GM12865 (cell line): Measurements from ENCODE around the gene EPG5.

Experiments used
- DNase-seq: peaks from one replicate; pipeline ENCODE4 v3.0.0; 2010; ENCODE audit warnings: low read depth
- H3K4me3 ChIP-seq: 2 replicates; pipeline ENCODE4 v1.5.1; 2011; ENCODE audit warnings: mild to moderate bottlenecking, low read depth, low read length, control low read depth
- CTCF ChIP-seq: IDR thresholded peaks from 2 replicates; pipeline ENCODE4 v1.5.1; 2011; ENCODE audit warnings: low read length, control low read depth, low read depth, inconsistent platforms; ENCODE audit not compliant: insufficient read depth; ENCODE audit errors: missing control alignments

Gene EPG5

GRCh38 chr18:45926691-45927090 is 40.4 kb downstream of the EPG5 start:
- no peak for DNase-seq
- TF ChIP-seq CTCF, result no peak

GRCh38 chr18:45926085-45926484 is 41.0 kb downstream of the EPG5 start:
- DNase-seq, result no peak
- no peak for TF ChIP-seq CTCF
- H3K4me3 ChIP-seq, result no peak overlapping the region

More at GRCh38 chr18:45926691-45927090, 40.4 kb downstream of the EPG5 start:
- H3K4me3 ChIP-seq, result no peak overlapping the region

GRCh38 chr18:45923138-45923537 is 44.0 kb downstream of the EPG5 start:
- H3K4me3 ChIP-seq, result no peak overlapping the region
- no peak for TF ChIP-seq CTCF
- DNase-seq, result no peak

- no peak for TF ChIP-seq CTCF
- H3K4me3 ChIP-seq, result no peak overlapping the region
- DNase-seq, result peak; percentile 9
Measured at GRCh38 chr18:45920367-45920766, 46.8 kb downstream of the EPG5 start.

- no peak overlapping the region for H3K4me3 ChIP-seq
- TF ChIP-seq CTCF, result peak; percentile 8
- peak; percentile 16 for DNase-seq
Measured at GRCh38 chr18:45916302-45916701, 50.8 kb downstream of the EPG5 start.

- DNase-seq, result no peak
- H3K4me3 ChIP-seq, result no peak overlapping the region
- no peak for TF ChIP-seq CTCF
Measured at GRCh38 chr18:45913276-45913675, 53.9 kb downstream of the EPG5 start.

- DNase-seq, result peak; percentile 65
- peak; percentile 81 for TF ChIP-seq CTCF
- H3K4me3 ChIP-seq, result no peak overlapping the region
Measured at GRCh38 chr18:45910405-45911023, 56.6 kb downstream of the EPG5 start.
